Spinal cord (tissue), 10 donors: ENCODE measurements around the gene IFI35. TPM values are rescaled to one million over a fixed set of nuclear protein-coding genes. Genes with fewer than 3 reads are reported as not detected.
A peak's percentile ranks its signal among the peaks of the same experiment; 100 is the strongest.
"Not testable (repeated sequence)": the region's sequence is repeated elsewhere in the genome, so short reads cannot be mapped to it uniquely, and the experiment has no call there.

Experiments
- DNase-seq, 6 donors: peaks; one replicate each; pipeline versions ENCODE4 v3.0.0 to v3.0.0-alpha.2; 2013 to 2015; ENCODE audit warnings: low spot score in 6 of 6, low read depth in 4 of 6
- H3K27ac ChIP-seq: one replicate; pipeline ENCODE4 v1.5.1; 2013; ENCODE audit warnings: low read depth, low read length, control low read depth
- H3K27me3 ChIP-seq: one replicate; pipeline ENCODE4 v1.6.1; 2013; ENCODE audit warnings: low read length; ENCODE audit not compliant: control insufficient read depth, insufficient read depth
- H3K36me3 ChIP-seq: one replicate; pipeline ENCODE4 v1.6.1; 2013; ENCODE audit warnings: low read length; ENCODE audit not compliant: control insufficient read depth, insufficient read depth
- H3K4me1 ChIP-seq: one replicate; pipeline ENCODE4 v1.6.1; 2013; ENCODE audit warnings: low read length; ENCODE audit not compliant: control insufficient read depth, insufficient read depth
- H3K4me3 ChIP-seq: one replicate; pipeline ENCODE4 v1.5.1; 2013; ENCODE audit warnings: low read depth, low read length, control low read depth
- H3K9me3 ChIP-seq: one replicate; pipeline ENCODE4 v1.6.1; 2013; ENCODE audit warnings: low read length; ENCODE audit not compliant: control insufficient read depth, insufficient read depth
- WGBS: methylation state at CpG from one replicate; pipeline ENCODE4 v1.1.5; 2013; ENCODE audit warnings: missing lambda C conversion rate; ENCODE audit not compliant: insufficient coverage; 5-methylcytosine and 5-hydroxymethylcytosine counted together
- long read RNA-seq, 4 donors: transcript quantifications; one replicate each; lab custom pipeline, GENCODE V29; 2026
- polyA plus RNA-seq, 2 donors: library from polyadenylated mRNA; unstranded; fragments of 120-200 nt; gene quantifications; one replicate each; pipeline ENCODE4 v1.2.1, GENCODE V29; 2013; ENCODE audit not compliant: insufficient read length in 2 of 2
- total RNA-seq, 2 donors: library from RNA; depleted of rRNA in 1 of 2; stranded (reverse); fragments of 120-200 nt in 1 of 2; fragments of >200 nt in 1 of 2; gene quantifications; one replicate each; pipeline versions ENCODE4 v1.2.3 to v1.2.4, GENCODE V29; 2013 to 2014
- donor health status: healthy.

IFI35 gene
- total RNA-seq (10 to 100 TPM in 1 of 2 donors, 1 to 10 TPM in 1; 8.5 to 32.5 TPM), polyA plus RNA-seq (10 to 100 TPM in 1 of 2 donors, 1 to 10 TPM in 1; 9.2 to 12.9 TPM)
- long read RNA-seq, donor 1, partial matches to known transcripts = 0 of 5 reads
- long read RNA-seq, donor 1, other reads (novel, unspliced or antisense) = 0 of 5 reads
- long read RNA-seq, donor 2, partial matches to known transcripts = 0 of 2 reads
- long read RNA-seq, donor 2, other reads (novel, unspliced or antisense) = 0 of 2 reads
- long read RNA-seq, donor 3, partial matches to known transcripts = 0 of 1 reads
- long read RNA-seq, donor 3, other reads (novel, unspliced or antisense) = 0 of 1 reads
- long read RNA-seq, donor 4, partial matches to known transcripts = 17 of 23 reads
- long read RNA-seq, donor 4, other reads (novel, unspliced or antisense) = 0 of 23 reads

DNA sequence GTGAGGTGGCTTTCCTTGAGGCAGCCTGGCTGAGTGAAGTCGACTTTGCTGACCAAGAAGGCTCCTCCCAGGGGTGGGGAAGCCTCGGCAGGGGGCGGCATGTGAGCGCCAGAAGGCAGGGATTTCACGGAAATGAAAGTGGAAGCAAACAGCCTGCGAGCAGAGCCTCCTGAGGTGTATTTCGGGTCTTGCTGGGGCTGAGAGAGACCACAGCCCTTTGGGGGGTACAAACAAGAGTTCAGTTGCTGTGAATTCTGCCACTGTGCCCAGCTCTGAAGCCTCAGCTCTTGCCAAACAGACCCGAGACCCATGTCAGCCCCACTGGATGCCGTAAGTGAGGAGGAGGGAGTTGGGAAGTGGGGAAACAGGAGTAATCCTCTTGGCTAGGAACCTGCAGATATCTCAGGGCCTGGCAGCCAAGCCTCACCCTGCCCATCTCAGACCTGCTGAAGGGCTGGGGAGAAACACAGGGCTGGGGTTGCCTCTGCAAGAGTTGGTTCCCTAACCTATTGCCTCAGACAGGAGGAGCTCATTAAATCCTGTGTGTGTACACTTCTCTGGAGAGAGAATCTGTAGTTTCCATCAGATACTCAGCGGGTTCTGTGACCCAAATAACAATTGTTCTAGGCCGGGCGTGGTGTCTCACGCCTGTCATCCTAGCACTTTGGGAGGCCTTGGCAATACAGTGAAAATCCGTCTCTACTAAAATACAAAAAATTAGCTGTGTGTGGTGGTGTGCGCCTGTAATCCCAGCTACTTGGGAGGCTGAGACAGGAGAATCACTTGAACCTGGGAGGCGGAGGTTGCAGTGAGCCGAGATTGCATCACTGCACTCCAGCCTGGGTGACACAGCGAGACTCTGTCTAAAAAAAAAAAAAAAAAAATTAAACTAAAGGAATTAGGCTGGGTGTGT lies at the start of gene IFI35:
TSS of gene IFI35 (plus strand) at position 146 of the 913 bp plus-strand sequence. CDS start at position 310, 164 bp downstream.
- peak in 2 of 6 donors; percentile 66 to 81 for DNase-seq
- H3K27ac ChIP-seq = peak within 1 kb of the TSS; percentile 87

DNA sequence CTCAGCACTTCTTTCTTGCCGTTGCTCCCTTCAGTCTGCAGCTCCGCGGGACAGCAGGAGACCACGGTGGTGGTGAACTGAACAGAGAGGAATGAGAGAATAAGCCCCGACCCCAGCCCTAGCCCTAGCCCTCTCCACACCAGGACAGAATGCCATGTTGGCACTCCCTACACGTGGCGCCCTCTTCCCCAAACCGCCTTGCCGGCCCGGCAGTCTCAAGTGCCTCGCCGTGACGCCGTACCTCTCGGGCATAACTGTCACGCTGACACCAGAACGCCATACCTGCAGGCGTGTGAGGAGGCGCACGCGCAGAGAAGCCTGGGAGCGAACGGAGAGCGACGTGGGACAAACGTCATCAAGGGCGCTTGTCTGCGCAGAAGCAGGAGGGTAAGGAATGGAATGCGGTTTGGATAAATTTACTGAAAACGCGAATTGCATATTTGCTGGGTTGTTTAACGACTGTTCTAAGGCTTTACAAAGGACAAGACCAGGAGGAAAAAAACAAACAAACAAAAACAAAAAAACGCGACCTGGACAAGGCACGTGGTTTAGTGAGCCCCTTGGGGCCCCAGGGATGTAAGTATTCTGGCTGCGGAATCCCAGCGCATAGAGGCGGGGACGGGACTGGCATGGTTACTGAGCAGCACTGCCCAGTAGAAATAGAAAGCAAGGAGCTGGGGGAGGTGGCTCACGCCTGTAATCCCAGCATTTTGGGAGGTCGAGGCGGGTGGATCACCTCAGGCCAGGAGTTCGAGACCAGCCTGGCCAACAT lies 42.2 kb upstream of the IFI35 start, which contains the start of gene AARSD1:
TSS of gene AARSD1 (minus strand) at position 294 of the 772 bp plus-strand sequence. CDS start at position 280, 14 bp downstream.
- WGBS = under 1% methylated on average over 37 of the region's 43 CpGs
- peak; percentile 89 to 98 (median 94) for DNase-seq
- peak within 1 kb of the TSS; percentile 85 for H3K4me3 ChIP-seq
- H3K27ac ChIP-seq = peak within 1 kb of the TSS; percentile 81
- no peaks in the 10 kb centered on the region for H3K9me3 ChIP-seq
- H3K36me3 ChIP-seq = peaks cover 32% of the 10 kb centered on the region
- peaks cover 12% of the 10 kb centered on the region for H3K4me1 ChIP-seq
- H3K27me3 ChIP-seq = no peaks in the 10 kb centered on the region

More for the DNA sequence above, at the start of gene IFI35:
- Histone ChIP-seq H3K36me3 (peaks cover 38% of the 10 kb centered on the region), H3K27me3 (no peaks in the 10 kb centered on the region), H3K9me3 (no peaks in the 10 kb centered on the region), H3K4me1 (peaks cover 9% of the 10 kb centered on the region), H3K4me3 (peak within 1 kb of the TSS; percentile 61)
- whole genome bisulfite sequencing = 30% methylated on average over 9 of the region's 18 CpGs

DNA sequence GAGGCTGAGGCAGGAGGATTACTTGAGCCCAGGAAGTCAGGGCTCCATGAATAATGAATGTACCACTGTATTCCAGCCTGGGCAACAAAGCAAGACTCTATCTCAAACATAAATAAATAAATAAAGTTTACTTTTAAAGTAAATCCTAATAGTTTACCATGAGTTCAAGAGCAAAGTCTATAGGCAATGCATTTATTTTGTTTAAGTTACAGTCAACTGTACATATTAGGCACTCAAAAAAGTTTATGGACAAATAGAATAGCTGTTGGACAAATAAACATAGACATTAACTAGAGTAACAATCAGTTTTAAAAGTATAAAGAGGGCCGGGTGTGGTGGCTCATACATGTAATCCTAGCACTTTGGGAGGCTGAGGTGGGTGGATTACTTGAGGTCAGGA lies 38.7 kb upstream of the IFI35 start:
- no peaks in the 10 kb centered on the region for H3K9me3 ChIP-seq
- H3K4me3 ChIP-seq = no peak overlapping the region
- no peaks in the 10 kb centered on the region for H3K36me3 ChIP-seq
- H3K27me3 ChIP-seq = no peaks in the 10 kb centered on the region
- no peak for DNase-seq
- H3K4me1 ChIP-seq = peaks cover 8% of the 10 kb centered on the region
- WGBS = no CpG with 5 or more reads among the region's 1 CpG
- H3K27ac ChIP-seq = no peak overlapping the region

DNA sequence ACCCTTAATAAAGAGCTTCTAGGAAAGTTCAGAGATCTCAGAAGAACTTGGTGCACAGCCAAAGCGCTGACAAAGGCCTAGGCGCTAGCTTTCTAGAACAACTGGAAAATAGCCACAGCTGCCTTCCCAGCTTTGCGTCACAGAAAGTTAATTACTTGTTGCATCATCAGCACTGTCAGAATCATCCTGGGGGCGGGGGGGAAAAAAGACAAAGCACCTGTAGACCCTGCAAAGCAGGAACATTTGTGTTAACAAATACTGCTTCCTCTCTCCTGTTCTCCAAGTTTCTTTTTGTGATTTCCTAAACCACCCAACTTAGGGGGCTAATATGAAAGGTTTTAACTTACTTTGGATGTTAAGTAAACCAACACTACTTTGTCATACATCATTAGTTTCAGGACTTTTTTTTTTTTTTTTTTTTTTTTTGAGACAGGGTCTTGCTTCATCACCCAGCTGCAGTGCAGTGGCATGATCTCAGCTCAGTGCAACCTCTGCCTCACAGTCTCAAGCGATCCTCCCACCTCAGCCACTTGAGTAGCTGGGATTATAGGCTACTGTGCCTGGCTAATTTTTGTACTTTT lies 37.5 kb upstream of the IFI35 start:
- Histone ChIP-seq H3K27ac (no peak overlapping the region), H3K4me1 (peaks cover 6% of the 10 kb centered on the region), H3K9me3 (no peaks in the 10 kb centered on the region), H3K27me3 (no peaks in the 10 kb centered on the region), H3K4me3 (no peak overlapping the region), H3K36me3 (no peaks in the 10 kb centered on the region)
- WGBS = 83% methylated on average over 3 of the region's 5 CpGs
- no peak for DNase-seq

DNA sequence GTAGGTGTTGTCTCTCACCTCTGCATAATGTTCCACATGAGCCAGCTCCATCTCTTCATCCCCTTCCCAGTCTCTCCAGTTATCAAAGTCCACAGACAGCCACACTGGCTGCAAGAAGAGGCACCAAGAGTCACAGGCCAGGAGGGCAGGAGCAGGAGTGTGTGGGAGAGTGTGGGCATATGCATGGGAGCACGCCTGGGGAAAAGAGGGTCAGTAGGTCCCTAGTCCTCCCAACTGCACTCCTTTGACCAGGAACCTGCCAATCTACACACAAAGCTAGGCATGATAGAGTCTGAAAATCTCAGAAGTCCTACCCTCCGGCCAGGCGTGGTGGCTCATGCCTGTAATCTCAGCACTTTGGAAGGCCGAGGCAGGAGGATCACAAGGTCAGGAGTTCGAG lies 35.0 kb upstream of the IFI35 start:
- Histone ChIP-seq H3K36me3 (no peaks in the 10 kb centered on the region), H3K27me3 (no peaks in the 10 kb centered on the region), H3K4me1 (no peaks in the 10 kb centered on the region), H3K9me3 (no peaks in the 10 kb centered on the region), H3K27ac (no peak overlapping the region), H3K4me3 (no peak overlapping the region)
- DNase-seq = no peak
- 95% methylated on average over 4 of the region's 5 CpGs for WGBS

DNA sequence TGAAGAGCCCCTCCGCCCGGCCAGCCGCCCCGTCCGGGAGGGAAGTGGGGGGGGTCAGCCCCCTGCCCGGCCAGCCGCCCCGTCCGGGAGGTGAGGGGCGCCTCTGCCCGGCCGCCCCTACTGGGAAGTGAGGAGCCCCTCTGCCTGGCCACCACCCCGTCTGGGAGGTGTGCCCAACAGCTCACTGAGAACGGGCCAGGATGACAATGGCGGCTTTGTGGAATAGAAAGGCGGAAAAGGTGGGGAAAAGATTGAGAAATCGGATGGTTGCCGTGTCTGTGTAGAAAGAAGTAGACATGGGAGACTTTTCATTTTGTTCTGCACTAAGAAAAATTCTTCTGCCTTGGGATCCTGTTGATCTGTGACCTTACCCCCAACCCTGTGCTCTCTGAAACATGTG lies 33.3 kb upstream of the IFI35 start:
- H3K4me3 ChIP-seq, DNase-seq, H3K36me3 ChIP-seq, H3K4me1 ChIP-seq, H3K27ac ChIP-seq, H3K9me3 ChIP-seq, H3K27me3 ChIP-seq: not testable (repeated sequence)
- WGBS = no CpG with 5 or more reads among the region's 18 CpGs

DNA sequence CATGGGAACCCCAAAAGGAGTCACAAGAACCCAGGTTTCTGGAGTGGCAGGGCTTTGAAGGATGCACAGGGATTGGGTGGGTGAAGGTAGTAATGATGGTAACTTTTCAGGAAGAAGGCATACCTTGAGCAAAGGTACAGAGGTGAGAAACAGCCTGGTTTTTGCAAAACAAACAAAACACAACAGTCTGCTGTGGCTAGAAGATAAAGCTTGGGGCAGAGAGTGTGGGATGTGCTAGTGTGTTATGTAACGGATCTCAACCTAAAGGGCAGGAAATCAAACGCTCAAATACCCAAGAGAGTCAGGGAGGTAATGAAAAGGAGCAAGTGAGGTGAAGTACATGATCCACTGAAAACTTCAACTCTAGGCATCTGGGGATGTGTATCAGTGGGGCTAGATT lies 31.3 kb upstream of the IFI35 start:
- H3K4me1 ChIP-seq = peaks cover 12% of the 10 kb centered on the region
- no peak overlapping the region for H3K4me3 ChIP-seq
- no peaks in the 10 kb centered on the region for H3K36me3 ChIP-seq
- H3K9me3 ChIP-seq = no peaks in the 10 kb centered on the region
- 70% methylated on average over 1 of the region's 2 CpGs for WGBS
- H3K27me3 ChIP-seq = no peaks in the 10 kb centered on the region
- no peak overlapping the region for H3K27ac ChIP-seq
- no peak for DNase-seq

DNA sequence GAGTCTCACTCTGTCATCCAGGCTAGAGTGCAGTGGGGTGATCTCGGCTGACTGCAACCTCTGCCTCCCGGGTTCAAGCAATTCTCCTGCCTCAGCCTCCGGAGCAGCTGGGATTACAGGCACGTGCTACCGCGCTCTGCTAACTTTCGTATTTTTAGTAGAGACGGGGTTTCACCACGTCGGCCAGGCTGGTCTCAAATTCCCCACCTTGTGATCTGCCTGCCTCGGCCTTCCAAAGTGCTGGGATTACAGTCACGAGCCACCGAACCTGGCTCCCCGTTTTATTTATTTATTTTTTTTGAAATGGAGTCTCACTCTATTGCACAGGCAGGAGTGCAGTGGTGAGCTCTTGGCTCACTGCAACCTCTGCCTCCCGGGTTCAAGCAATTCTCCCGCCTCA lies 30.9 kb upstream of the IFI35 start:
- 89% methylated on average over 15 of the region's 16 CpGs for WGBS
- H3K4me1 ChIP-seq = peaks cover 12% of the 10 kb centered on the region
- not testable (repeated sequence) for H3K36me3 ChIP-seq, H3K27me3 ChIP-seq, H3K27ac ChIP-seq, DNase-seq, H3K9me3 ChIP-seq, H3K4me3 ChIP-seq
